Measurements from ENCODE around the gene PRDM16.

The PRDM16 gene

GRCh38 chr1:3351449-3352298, 282.7 kb downstream of the PRDM16 start:
- Histone ChIP-seq H3K27me3 (replicated peaks; ENCODE audit: control insufficient read depth, insufficient read depth, low read length) (no peaks in the 10 kb centered on the region), H3K36me3 (ENCODE audit: control insufficient read depth, insufficient read depth, low read length) (no peaks in the 10 kb centered on the region), H3K4me3 (replicated peaks; ENCODE audit: low read depth, low read length) (no peak overlapping the region)
- no peak for TF ChIP-seq CTCF (IDR thresholded peaks at IDR 0.05; ENCODE audit: insufficient read depth, low read length, poor library complexity, severe bottlenecking)
- DNase-seq (ENCODE audit: extremely low read depth, insufficient read length) = no peak

GRCh38 chr1:3352299-3352951, 283.4 kb downstream of the PRDM16 start:
- TF ChIP-seq CTCF (IDR thresholded peaks at IDR 0.05; ENCODE audit: insufficient read depth, low read length, poor library complexity, severe bottlenecking) = no peak
- no peaks in the 10 kb centered on the region for H3K36me3 ChIP-seq (ENCODE audit: control insufficient read depth, insufficient read depth, low read length)
- DNase-seq (ENCODE audit: extremely low read depth, insufficient read length) = no peak
- H3K27me3 ChIP-seq (replicated peaks; ENCODE audit: control insufficient read depth, insufficient read depth, low read length) = no peaks in the 10 kb centered on the region
- no peak overlapping the region for H3K4me3 ChIP-seq (replicated peaks; ENCODE audit: low read depth, low read length)

- Histone ChIP-seq H3K36me3 (ENCODE audit: control insufficient read depth, insufficient read depth, low read length) (no peaks in the 10 kb centered on the region), H3K4me3 (replicated peaks; ENCODE audit: low read depth, low read length) (no peak overlapping the region), H3K27me3 (replicated peaks; ENCODE audit: control insufficient read depth, insufficient read depth, low read length) (no peaks in the 10 kb centered on the region)
- no peak for TF ChIP-seq CTCF (IDR thresholded peaks at IDR 0.05; ENCODE audit: insufficient read depth, low read length, poor library complexity, severe bottlenecking)
- DNase-seq (ENCODE audit: extremely low read depth, insufficient read length) = no peak
These were observed 283.9 kb downstream of the PRDM16 start for GRCh38 chr1:3352952-3353331.

GRCh38 chr1:3353876-3354275, 284.9 kb downstream of the PRDM16 start:
- TF ChIP-seq CTCF (IDR thresholded peaks at IDR 0.05; ENCODE audit: insufficient read depth, low read length, poor library complexity, severe bottlenecking) = no peak
- Histone ChIP-seq H3K4me3 (replicated peaks; ENCODE audit: low read depth, low read length) (no peak overlapping the region), H3K27me3 (replicated peaks; ENCODE audit: control insufficient read depth, insufficient read depth, low read length) (no peaks in the 10 kb centered on the region), H3K36me3 (ENCODE audit: control insufficient read depth, insufficient read depth, low read length) (no peaks in the 10 kb centered on the region)
- DNase-seq (ENCODE audit: extremely low read depth, insufficient read length) = no peak

GRCh38 chr1:3355089-3355488, 286.1 kb downstream of the PRDM16 start:
- TF ChIP-seq CTCF (IDR thresholded peaks at IDR 0.05; ENCODE audit: insufficient read depth, low read length, poor library complexity, severe bottlenecking) = no peak
- DNase-seq (ENCODE audit: extremely low read depth, insufficient read length) = no peak
- Histone ChIP-seq H3K4me3 (replicated peaks; ENCODE audit: low read depth, low read length) (no peak overlapping the region), H3K27me3 (replicated peaks; ENCODE audit: control insufficient read depth, insufficient read depth, low read length) (no peaks in the 10 kb centered on the region), H3K36me3 (ENCODE audit: control insufficient read depth, insufficient read depth, low read length) (no peaks in the 10 kb centered on the region)

Measured in GM06990 (cell line).